Measurements from ENCODE around the gene PIK3IP1.
A peak's percentile ranks its signal among the peaks of the same experiment; 100 is the strongest.

The PIK3IP1 gene, protein sequence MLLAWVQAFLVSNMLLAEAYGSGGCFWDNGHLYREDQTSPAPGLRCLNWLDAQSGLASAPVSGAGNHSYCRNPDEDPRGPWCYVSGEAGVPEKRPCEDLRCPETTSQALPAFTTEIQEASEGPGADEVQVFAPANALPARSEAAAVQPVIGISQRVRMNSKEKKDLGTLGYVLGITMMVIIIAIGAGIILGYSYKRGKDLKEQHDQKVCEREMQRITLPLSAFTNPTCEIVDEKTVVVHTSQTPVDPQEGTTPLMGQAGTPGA

DNA sequence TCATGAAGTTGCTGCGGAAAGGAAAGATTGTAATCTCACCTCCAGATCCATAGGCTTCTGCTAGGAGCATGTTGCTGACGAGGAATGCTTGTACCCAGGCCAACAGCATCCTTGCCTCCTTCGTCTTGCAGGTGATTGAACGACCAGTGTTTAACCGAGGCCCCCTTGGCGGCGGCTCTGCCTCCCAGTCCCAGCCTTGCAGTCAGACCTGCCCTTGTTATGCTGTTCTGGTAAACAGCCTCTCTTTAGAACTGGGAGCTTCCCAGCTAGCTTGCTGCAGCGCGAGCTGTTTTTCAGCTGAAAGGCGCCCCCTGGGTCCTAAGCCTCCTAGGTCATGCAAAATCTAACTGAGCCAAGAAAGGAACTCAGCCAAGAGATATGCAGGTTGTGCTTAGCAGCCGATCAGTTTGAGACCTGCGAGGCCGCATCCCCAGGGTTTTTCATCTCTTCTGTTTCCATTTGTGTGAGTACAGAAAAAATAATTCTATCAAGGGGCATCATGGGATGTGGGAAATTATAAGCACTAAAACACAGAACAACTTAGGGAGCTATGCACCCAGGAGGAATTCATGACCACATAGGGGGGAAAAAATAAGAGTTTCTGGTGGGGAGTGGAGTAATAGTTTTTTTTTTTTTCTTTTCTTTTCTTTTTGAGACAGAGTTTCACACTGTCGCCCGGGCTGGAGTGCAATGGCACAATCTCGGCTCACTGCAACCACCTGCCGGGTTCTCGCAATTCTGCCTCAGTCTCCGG lies at the start of gene PIK3IP1:
TSS of gene PIK3IP1 (minus strand) at position 253 of the 754 bp plus-strand sequence. CDS start at position 109, 144 bp downstream.
- no peak for TF ChIP-seq ZFX (IDR thresholded peaks at IDR 0.05; ENCODE audit: borderline replicate concordance)
- TF ChIP-seq, protein P1, sequence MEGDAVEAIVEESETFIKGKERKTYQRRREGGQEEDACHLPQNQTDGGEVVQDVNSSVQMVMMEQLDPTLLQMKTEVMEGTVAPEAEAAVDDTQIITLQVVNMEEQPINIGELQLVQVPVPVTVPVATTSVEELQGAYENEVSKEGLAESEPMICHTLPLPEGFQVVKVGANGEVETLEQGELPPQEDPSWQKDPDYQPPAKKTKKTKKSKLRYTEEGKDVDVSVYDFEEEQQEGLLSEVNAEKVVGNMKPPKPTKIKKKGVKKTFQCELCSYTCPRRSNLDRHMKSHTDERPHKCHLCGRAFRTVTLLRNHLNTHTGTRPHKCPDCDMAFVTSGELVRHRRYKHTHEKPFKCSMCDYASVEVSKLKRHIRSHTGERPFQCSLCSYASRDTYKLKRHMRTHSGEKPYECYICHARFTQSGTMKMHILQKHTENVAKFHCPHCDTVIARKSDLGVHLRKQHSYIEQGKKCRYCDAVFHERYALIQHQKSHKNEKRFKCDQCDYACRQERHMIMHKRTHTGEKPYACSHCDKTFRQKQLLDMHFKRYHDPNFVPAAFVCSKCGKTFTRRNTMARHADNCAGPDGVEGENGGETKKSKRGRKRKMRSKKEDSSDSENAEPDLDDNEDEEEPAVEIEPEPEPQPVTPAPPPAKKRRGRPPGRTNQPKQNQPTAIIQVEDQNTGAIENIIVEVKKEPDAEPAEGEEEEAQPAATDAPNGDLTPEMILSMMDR (IDR thresholded peaks at IDR 0.05): peak; percentile 58
- peak within 1 kb of the TSS; percentile 75 for H3K27ac ChIP-seq

DNA sequence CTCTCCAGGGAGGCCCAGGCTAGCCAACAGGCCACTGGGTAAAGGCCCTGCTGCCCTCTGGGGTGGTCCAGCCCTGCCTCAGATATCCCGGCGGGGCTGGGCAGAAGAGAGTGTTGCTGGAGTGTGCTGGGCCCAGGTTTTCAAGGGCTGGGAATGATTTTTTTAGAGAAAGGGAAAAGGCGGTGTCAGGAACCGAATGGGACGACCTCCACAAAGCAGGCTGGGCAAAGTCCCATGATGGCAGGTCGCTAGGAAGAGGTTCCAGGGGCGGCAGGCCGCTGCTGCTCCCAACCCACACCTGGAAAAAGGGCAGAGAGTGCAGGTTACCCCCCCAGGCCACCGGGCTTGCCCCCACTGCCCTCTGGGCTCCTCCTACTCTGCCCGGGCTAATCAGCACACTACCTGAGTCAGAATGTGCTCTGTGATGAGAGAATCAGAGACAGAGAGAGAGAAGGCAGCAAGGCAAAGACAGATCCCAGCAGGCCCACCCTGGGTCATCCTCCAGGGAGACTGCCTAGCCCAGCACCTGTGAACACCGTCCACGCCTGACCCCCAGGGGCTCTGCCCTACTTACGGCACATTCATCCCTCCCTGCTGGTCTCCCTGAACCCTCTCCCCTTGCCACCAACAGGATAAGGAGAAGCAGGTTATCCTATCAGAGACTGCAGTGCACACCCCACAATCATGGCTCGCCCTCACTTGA lies 49.2 kb upstream of the PIK3IP1 start:
- H3K27ac ChIP-seq: peak overlapping the region; percentile 100; the same call in 1 of the 2 replicates
- TF ChIP-seq ZFX (IDR thresholded peaks at IDR 0.05; ENCODE audit: borderline replicate concordance): no peak
- TF ChIP-seq, protein P1 (IDR thresholded peaks at IDR 0.05): no peak

DNA sequence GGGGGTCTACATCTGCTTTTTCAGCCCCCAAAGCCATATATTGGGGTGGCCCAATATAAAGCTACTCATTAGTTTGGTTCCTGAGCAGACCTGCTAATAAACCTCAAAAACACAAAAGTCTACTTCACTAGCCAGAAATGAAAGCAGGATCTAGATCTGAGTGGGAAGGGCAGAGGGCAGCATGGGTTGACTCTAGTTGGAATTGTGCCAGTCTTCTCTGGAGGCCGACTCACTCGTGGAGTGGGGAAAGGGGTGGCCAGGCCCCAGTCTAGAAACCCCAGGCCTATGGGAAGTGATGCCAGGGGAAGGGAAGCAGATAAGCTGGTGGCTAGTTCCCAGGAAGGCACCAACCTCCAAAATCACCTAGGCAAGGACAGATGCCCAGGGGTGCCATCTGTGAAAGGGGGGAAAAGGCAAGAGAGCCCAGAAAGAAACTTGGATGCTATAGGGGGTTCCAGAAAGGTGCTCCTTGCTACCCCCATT lies 48.5 kb upstream of the PIK3IP1 start:
- TF ChIP-seq ZFX (IDR thresholded peaks at IDR 0.05; ENCODE audit: borderline replicate concordance): no peak
- TF ChIP-seq, protein P1 (IDR thresholded peaks at IDR 0.05): no peak
- no peak overlapping the region for H3K27ac ChIP-seq

DNA sequence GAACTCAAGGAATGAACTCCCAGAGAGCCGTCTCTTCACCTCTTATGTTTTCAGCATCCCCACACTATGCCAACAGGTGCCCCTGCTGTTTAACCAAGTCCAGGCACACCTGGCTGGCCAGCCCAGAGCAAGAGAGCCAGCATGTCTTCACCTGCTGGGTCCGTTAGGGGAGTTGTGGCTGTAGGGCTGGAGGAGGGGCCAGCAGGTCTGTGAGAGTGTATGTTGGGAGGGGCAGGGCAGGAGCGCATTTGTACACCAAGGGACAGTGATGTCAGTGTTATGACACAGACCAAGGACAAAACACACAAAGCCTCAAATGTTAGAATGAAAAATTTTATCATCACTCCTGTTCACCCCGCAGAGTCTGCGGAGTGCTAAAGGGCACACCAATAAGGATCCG lies 48.1 kb upstream of the PIK3IP1 start:
- no peak overlapping the region for H3K27ac ChIP-seq
- TF ChIP-seq, protein P1 (IDR thresholded peaks at IDR 0.05): no peak
- no peak for TF ChIP-seq ZFX (IDR thresholded peaks at IDR 0.05; ENCODE audit: borderline replicate concordance)

DNA sequence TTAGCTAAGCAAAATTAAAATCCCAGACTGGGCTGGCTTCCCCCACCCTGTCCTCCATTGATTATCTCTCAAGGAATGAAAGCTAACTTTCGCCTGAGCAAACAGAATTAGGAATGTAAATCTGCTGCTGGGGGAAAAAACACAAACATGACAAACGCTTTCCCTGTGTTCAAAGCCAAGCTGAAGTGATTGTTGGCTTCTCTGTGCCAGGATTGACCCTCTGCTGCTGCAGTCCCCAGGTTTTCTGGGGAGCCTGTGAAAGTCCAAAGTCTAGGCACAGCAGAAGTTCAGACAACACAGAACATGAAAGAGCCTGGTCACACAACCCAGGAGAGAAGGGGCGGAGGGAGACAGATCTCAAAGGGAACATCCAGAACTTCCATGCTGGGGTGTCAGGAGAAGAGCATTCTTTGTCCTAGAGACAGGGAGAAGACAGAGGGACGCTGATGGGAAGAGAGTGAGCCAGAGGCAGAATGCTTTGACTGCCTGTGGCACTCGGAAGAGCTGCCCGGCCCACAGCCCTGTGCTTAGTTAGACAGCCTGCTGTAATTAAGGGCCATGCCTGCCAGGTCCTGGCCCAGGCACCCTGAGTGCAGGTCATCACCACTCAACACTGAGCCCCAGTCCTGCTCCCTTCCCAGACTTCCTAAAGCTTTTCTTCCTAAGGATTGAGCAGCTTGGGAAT lies 47.0 kb upstream of the PIK3IP1 start:
- no peak overlapping the region for H3K27ac ChIP-seq

DNA sequence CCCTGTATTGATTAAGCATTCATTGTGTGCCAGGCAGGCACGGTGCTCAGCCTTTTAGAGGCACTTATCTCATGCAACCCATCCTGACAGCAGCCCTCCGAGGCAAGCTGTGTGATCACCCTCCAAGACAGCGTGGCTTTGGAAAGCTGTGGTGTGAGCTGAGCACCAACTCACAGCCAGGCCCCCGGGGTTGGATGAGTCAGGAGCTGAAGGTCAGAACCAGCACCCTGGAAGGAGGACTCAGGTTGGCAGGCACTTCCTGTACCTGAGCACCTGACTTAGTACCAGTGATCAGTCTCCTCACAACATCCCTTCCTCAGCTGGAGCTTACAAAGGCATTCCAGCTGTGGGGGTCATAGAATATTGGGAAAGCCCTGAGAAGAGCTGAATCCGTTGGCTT lies 44.9 kb upstream of the PIK3IP1 start:
- no peak overlapping the region for H3K27ac ChIP-seq
- TF ChIP-seq, protein P1 (IDR thresholded peaks at IDR 0.05): no peak
- no peak for TF ChIP-seq ZFX (IDR thresholded peaks at IDR 0.05; ENCODE audit: borderline replicate concordance)

More for the DNA sequence above, 47.0 kb upstream of the PIK3IP1 start:
- TF ChIP-seq, protein P1 (IDR thresholded peaks at IDR 0.05): no peak
- TF ChIP-seq ZFX (IDR thresholded peaks at IDR 0.05; ENCODE audit: borderline replicate concordance): no peak

Measured in 22Rv1 (cell line).